ENCODE data around the gene ZMAT2. TPM values are rescaled to one million over a fixed set of nuclear protein-coding genes. Genes with fewer than 3 reads are reported as not detected.
"Not testable (repeated sequence)": the region's sequence is repeated elsewhere in the genome, so short reads cannot be mapped to it uniquely, and the experiment has no call there.

ZMAT2 gene, protein sequence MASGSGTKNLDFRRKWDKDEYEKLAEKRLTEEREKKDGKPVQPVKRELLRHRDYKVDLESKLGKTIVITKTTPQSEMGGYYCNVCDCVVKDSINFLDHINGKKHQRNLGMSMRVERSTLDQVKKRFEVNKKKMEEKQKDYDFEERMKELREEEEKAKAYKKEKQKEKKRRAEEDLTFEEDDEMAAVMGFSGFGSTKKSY
- total RNA-seq (2021) (53.5 and 60.1 TPM in 2 replicates), Bru-seq, nascent RNA (percentile 94 among the genes with signal in this experiment), BruChase-seq, experiment 1, labeled RNA remaining after a 2-hour chase (percentile 92 among the genes with signal in this experiment), BruChase-seq, experiment 2, labeled RNA remaining after a 6-hour chase (percentile 96 among the genes with signal in this experiment)
- long read RNA-seq, transcript ZMAT2-201 (6 exons, 1,647 nt) = major isoform, 5 of 11 reads
- long read RNA-seq, partial matches to known transcripts = 1 of 11 reads
- long read RNA-seq, other reads (novel, unspliced or antisense) = 5 of 11 reads

DNA sequence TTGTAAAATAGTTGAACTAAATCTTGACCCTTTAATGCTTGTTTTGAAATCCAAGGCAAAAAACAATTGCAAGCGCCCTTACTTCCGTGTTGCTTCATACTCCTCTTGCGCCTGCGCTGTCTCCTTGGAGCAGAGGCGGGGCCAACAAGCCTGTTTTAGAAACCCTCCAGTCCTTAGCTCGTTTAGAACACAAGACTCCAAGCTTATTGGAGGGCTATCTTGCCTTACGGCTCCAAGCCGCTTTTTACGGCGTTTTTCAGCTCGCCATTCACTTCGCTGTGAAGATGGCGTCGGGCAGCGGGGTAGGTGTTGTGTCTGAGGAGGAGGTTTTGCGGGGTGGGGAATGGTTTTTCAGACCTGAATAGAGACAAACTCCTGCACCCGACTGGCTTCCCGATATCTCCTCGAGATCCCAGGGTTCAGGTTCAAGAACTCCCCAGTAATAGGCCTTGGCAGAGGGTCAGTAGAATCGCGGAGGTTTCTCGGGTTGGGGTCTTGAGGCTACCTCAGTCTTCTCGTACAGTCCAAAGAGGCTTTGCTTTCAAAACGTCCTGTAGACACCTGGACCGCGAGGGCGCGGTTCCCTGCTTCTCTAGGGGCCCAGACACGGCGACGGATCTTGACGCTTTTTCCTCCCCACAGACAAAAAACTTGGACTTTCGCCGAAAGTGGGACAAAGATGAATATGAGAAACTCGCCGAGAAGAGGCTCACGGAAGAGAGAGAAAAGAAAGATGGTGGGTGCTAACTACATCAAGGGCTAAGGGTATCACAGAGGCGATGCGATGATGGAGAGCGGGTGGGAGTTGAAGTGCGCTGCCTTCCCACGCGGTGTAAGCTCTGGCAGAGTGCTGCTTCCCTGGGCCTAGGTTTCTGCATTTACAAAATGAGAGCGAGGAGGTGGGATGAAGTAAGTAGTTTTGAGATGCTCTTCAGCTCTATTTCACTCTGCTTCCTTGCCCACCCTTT lies at the start of gene ZMAT2:
ZMAT2 (plus strand) TSS at position 271 of the 968 bp plus-strand sequence; CDS start at position 285, 14 bp downstream.
- CTCF ChIA-PET = no interaction called here
- no peaks in the 10 kb centered on the region for H4K20me1 ChIP-seq (ENCODE audit: insufficient read depth)
- TF ChIP-seq, protein P1, sequence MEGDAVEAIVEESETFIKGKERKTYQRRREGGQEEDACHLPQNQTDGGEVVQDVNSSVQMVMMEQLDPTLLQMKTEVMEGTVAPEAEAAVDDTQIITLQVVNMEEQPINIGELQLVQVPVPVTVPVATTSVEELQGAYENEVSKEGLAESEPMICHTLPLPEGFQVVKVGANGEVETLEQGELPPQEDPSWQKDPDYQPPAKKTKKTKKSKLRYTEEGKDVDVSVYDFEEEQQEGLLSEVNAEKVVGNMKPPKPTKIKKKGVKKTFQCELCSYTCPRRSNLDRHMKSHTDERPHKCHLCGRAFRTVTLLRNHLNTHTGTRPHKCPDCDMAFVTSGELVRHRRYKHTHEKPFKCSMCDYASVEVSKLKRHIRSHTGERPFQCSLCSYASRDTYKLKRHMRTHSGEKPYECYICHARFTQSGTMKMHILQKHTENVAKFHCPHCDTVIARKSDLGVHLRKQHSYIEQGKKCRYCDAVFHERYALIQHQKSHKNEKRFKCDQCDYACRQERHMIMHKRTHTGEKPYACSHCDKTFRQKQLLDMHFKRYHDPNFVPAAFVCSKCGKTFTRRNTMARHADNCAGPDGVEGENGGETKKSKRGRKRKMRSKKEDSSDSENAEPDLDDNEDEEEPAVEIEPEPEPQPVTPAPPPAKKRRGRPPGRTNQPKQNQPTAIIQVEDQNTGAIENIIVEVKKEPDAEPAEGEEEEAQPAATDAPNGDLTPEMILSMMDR (conservative IDR thresholded peaks at IDR 0.05) = no peak
- H3K9me3 ChIP-seq (ENCODE audit: insufficient read depth, low read depth) = no peaks in the 10 kb centered on the region
- H3K36me3 ChIP-seq (ENCODE audit: low read depth) = peaks cover 49% of the 10 kb centered on the region
- BruUV-seq (replicated peaks) = TSS peak; percentile 49
- no peaks in the 10 kb centered on the region for H3K27me3 ChIP-seq (ENCODE audit: insufficient read depth, low read depth)
- H2AFZ ChIP-seq = peak within 1 kb of the TSS; percentile 80
- intact Hi-C loops (cut with micrococcal nuclease; ENCODE audit: unreplicated experiment) = no loop called here
- H3K4me2 ChIP-seq = peak within 1 kb of the TSS; percentile 84
- H3K79me2 ChIP-seq (ENCODE audit: low read depth) = peaks cover 24% of the 10 kb centered on the region
- no peaks in the 10 kb centered on the region for H3K9me2 ChIP-seq (ENCODE audit: insufficient read depth)
- peaks cover 22% of the 10 kb centered on the region for H3F3A ChIP-seq (ENCODE audit: insufficient read depth, low read depth)
- POLR2A ChIA-PET (ENCODE audit: unreplicated experiment) = interaction anchor here (0.5 to 1.1 kb wide), 14 partner anchors 9 to 999 kb away, joined by 4 to 30 read pairs (median 8); partner anchors contain the start of genes HARS1, HARS2, IK and NDUFA2
- peak within 1 kb of the TSS; percentile 37 for H3K27ac ChIP-seq
- peaks cover 13% of the 10 kb centered on the region; the same call in 1 of the 2 replicates for H3K4me1 ChIP-seq (replicated peaks; ENCODE audit: insufficient read depth)
- H3K4me3 ChIP-seq = peak within 1 kb of the TSS; percentile 81
- peak; percentile 90 to 98 for DNase-seq

DNA sequence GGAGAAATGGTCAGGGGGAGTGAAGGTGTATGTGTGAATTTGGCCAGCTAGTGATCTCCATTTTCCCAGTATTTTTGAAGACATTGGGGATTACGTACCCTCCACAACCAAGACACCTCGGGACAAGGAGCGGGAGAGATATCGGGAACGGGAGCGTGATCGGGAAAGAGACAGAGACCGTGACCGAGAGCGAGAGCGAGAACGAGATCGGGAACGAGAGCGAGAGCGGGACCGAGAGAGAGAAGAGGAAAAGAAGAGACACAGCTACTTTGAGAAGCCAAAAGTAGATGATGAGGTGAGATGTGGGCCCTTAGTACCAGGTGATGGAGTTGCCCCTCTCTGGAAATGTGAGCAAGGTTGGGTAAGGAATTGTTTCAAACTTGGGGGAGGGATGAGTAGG lies 41.4 kb upstream of the ZMAT2 start:
- Histone ChIP-seq H3K4me3 (no peak overlapping the region), H2AFZ (no peak overlapping the region), H3K27ac (no peak overlapping the region), H3K9me3 (ENCODE audit: insufficient read depth, low read depth) (no peaks in the 10 kb centered on the region), H3K4me2 (no peak overlapping the region), H3K9me2 (ENCODE audit: insufficient read depth) (no peaks in the 10 kb centered on the region), H3K36me3 (ENCODE audit: low read depth) (peaks cover 26% of the 10 kb centered on the region), H3K4me1 (replicated peaks; ENCODE audit: insufficient read depth) (no peaks in the 10 kb centered on the region; the same call in 1 of the 2 replicates), H3K79me2 (ENCODE audit: low read depth) (no peaks in the 10 kb centered on the region), H4K20me1 (ENCODE audit: insufficient read depth) (no peaks in the 10 kb centered on the region), H3F3A (ENCODE audit: insufficient read depth, low read depth) (peaks cover 14% of the 10 kb centered on the region), H3K27me3 (ENCODE audit: insufficient read depth, low read depth) (no peaks in the 10 kb centered on the region)
- CTCF ChIA-PET = no interaction called here
- TF ChIP-seq, protein P1 (conservative IDR thresholded peaks at IDR 0.05) = no peak
- no peak for TF ChIP-seq EZH2 (IDR thresholded peaks at IDR 0.05; ENCODE audit: low read depth)
- no peak for DNase-seq
- POLR2A ChIA-PET (ENCODE audit: unreplicated experiment) = no interaction called here
- BruUV-seq (replicated peaks) = no TSS peak
- intact Hi-C loops (cut with micrococcal nuclease; ENCODE audit: unreplicated experiment) = no loop called here

DNA sequence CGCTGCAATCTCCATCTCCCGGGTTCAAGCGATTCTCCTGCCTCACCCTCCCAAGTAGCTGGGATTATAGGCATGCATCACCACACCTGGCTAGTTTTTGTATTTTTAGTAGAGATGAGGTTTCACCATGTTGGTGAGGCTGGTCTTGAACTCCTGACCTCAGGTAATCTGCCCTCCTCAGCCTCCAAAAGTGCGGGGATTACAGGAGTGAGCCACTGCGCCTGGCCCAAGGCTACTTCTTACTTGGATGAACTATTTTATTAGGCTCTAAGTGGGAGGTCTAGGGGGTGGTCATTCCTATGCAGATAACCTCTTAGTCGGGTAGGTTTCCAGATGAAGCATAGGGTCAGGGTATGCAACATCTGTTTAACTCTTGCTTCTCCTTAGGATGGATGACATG lies 39.9 kb upstream of the ZMAT2 start:
- H3K9me2 ChIP-seq (ENCODE audit: insufficient read depth); DNase-seq; CTCF ChIA-PET; POLR2A ChIA-PET (ENCODE audit: unreplicated experiment); H3K4me1 ChIP-seq (replicated peaks; ENCODE audit: insufficient read depth); H3K4me3 ChIP-seq; H2AFZ ChIP-seq; H3K4me2 ChIP-seq; H3K27ac ChIP-seq; H3K79me2 ChIP-seq (ENCODE audit: low read depth); intact Hi-C loops (cut with micrococcal nuclease; ENCODE audit: unreplicated experiment); BruUV-seq (replicated peaks); H3K27me3 ChIP-seq (ENCODE audit: insufficient read depth, low read depth); H4K20me1 ChIP-seq (ENCODE audit: insufficient read depth); H3K9me3 ChIP-seq (ENCODE audit: insufficient read depth, low read depth): not testable (repeated sequence)
- H3F3A ChIP-seq (ENCODE audit: insufficient read depth, low read depth) = peaks cover 21% of the 10 kb centered on the region
- peaks cover 15% of the 10 kb centered on the region for H3K36me3 ChIP-seq (ENCODE audit: low read depth)

Data from PC-9 (cell line).